Measurements from ENCODE around the gene TTLL9. TPM values are rescaled to one million over a fixed set of nuclear protein-coding genes. Genes with fewer than 3 reads are reported as not detected.
A peak's percentile ranks its signal among the peaks of the same experiment; 100 is the strongest.

Gene TTLL9
- total RNA-seq, 1 experiment from 2014 or later = 2.1 TPM

GRCh38 chr20:31838646-31839292 is 31.7 kb upstream of the TTLL9 start:
- Histone ChIP-seq H3K4me3 (ENCODE audit: low read depth in 2 of 2, low read length in 2 of 2) (no peak overlapping the region), H3K9me3 (ENCODE audit: control insufficient read depth, insufficient read depth, low read depth, low read length) (no peaks in the 10 kb centered on the region), H3K27me3 (ENCODE audit: control insufficient read depth, insufficient read depth, low read length) (no peaks in the 10 kb centered on the region), H3K36me3 (ENCODE audit: control insufficient read depth, insufficient read depth, low read length) (no peaks in the 10 kb centered on the region), H3K4me1 (ENCODE audit: control insufficient read depth, insufficient read depth, low read length) (peaks cover 94% of the 10 kb centered on the region), H3K27ac (ENCODE audit: low read length) (peak overlapping the region; percentile 86; the same call in 1 of the 2 replicates)
- in situ Hi-C loops (cut with HindIII; ENCODE audit: low pct_unique_long_range_greater_than_20kb, low sequenced_read_pairs) = no loop called here
- no peak for DNase-seq (ENCODE audit: low read depth, low spot score)
- intact Hi-C loops (cut with micrococcal nuclease; ENCODE audit: unreplicated experiment) = no loop called here
- no TSS peak for BruUV-seq (replicated peaks)
- POLR2A ChIA-PET = interaction anchor here (0.6 to 1.6 kb wide), 3 partner anchors 8 to 149 kb away, joined by 3 to 5 read pairs (median 4); no protein-coding TSS in a partner anchor
- CTCF ChIA-PET = interaction anchor here (0.7 to 4.2 kb wide), 5 partner anchors 8 to 231 kb away, joined by 3 to 21 read pairs (median 7); no protein-coding TSS in a partner anchor
- no peak for TF ChIP-seq TCF7L2 (IDR thresholded peaks at IDR 0.05; ENCODE audit: low read depth, low read length)
- no peak for TF ChIP-seq REST (IDR thresholded peaks at IDR 0.05; ENCODE audit: insufficient read depth in 1 of 2, low read depth in 2 of 2, low read length in 1 of 2)
- TF ChIP-seq SIN3A (IDR thresholded peaks at IDR 0.05; ENCODE audit: borderline replicate concordance, insufficient read depth, low read depth, low read length) = no peak
- no peak for TF ChIP-seq CTCF (IDR thresholded peaks at IDR 0.05)
- TF ChIP-seq POLR2AphosphoS5 (IDR thresholded peaks at IDR 0.05; ENCODE audit: low read depth, low read length) = no peak
- no peak for ATAC-seq

- Histone ChIP-seq H3K27ac (ENCODE audit: low read length) (peak overlapping the region; percentile 60), H3K9me3 (ENCODE audit: control insufficient read depth, insufficient read depth, low read depth, low read length) (no peaks in the 10 kb centered on the region), H3K36me3 (ENCODE audit: control insufficient read depth, insufficient read depth, low read length) (no peaks in the 10 kb centered on the region), H3K4me1 (ENCODE audit: control insufficient read depth, insufficient read depth, low read length) (peaks cover 92% of the 10 kb centered on the region), H3K4me3 (ENCODE audit: low read depth in 2 of 2, low read length in 2 of 2) (no peak overlapping the region), H3K27me3 (ENCODE audit: control insufficient read depth, insufficient read depth, low read length) (no peaks in the 10 kb centered on the region)
- intact Hi-C loops (cut with micrococcal nuclease; ENCODE audit: unreplicated experiment) = no loop called here
- no TSS peak for BruUV-seq (replicated peaks)
- ATAC-seq (no peak), DNase-seq (ENCODE audit: low read depth, low spot score) (no peak)
- in situ Hi-C loops (cut with HindIII; ENCODE audit: low pct_unique_long_range_greater_than_20kb, low sequenced_read_pairs) = no loop called here
- TF ChIP-seq SIN3A (IDR thresholded peaks at IDR 0.05; ENCODE audit: borderline replicate concordance, insufficient read depth, low read depth, low read length) = no peak
- no peak; the same call in 1 of the 2 replicates for TF ChIP-seq POLR2AphosphoS5 (IDR thresholded peaks at IDR 0.05; ENCODE audit: low read depth, low read length)
- TF ChIP-seq REST (IDR thresholded peaks at IDR 0.05; ENCODE audit: insufficient read depth in 1 of 2, low read depth in 2 of 2, low read length in 1 of 2) = no peak
- no peak for TF ChIP-seq TCF7L2 (IDR thresholded peaks at IDR 0.05; ENCODE audit: low read depth, low read length)
- no peak for TF ChIP-seq CTCF (IDR thresholded peaks at IDR 0.05)
- POLR2A ChIA-PET = no interaction called here
- CTCF ChIA-PET = no interaction called here
Measured at GRCh38 chr20:31839782-31840487, 30.5 kb upstream of the TTLL9 start.

Measured in Panc1 (cell line).